Fibroblast of upper back skin (primary cell): Measurements from ENCODE around the gene CEBPE.

Experiments
- DNase-seq: peaks from one replicate; pipeline ENCODE4 v3.0.0-alpha.2; 2013

The CEBPE gene

DNA sequence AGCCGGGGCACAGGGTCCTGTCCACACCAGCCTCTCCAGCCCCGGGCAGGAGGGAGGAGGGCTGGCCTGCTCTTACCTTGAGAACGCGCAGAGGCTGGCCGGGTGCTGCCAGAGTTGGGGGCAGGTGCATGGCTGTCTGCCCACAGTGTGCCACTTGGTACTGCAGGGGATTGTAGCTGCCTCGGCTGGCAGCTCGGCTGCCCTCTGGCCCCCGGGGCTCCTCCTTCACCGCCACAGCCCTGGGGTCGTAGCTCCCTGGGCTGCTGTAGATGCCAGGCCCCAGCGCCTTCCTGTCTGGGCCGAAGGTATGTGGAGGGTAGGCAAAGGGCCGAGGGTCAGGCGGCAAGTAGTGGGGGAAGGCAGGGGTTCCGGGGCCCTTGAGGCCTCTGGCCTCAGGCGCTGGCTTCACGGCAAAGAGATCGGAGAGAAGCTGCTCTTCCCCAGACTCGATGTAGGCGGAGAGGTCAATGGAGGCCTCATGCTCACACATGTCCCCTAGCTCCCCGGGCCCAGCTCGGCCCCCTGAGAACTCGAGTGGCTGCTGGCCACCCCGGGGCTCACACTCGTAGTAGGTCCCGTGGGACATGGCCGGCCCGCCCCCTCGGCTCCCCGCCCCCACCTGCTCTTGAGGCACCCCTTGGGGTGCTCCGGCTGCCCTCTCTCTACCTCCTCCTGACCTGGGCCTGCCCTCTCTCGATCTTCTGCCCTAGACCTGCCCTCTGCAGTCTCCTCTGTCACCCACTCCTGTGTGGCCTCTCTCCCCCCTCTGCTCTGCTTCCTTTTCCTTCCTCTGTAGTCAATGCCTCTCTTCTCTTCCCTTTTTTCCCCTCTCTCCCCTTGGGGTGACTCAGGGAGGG lies at the start of gene CEBPE:
CEBPE (minus strand) TSS at position 750 of the 857 bp plus-strand sequence; CDS start at position 586, 164 bp downstream.
- DNase-seq: no peak

DNA sequence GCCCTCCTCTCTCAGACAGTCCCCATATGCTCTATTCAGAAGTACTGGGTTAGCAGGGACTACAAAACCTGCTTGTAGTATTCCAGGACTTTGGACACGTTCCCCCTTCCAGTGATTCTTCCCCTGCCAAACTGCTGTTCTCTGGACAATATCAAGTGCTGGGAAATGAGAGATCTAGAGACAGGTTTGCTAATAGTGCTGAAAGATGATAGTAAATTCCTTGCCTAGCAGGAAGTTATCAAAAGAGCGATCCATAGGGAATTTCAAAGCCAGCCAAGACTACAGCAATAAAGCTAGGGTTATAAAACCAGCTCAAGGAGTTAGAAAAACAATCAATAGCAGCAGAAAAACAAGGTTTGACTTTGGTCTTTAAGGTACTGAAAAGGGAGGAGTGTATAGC lies 49.2 kb upstream of the CEBPE start:
- DNase-seq: peak; percentile 13

DNA sequence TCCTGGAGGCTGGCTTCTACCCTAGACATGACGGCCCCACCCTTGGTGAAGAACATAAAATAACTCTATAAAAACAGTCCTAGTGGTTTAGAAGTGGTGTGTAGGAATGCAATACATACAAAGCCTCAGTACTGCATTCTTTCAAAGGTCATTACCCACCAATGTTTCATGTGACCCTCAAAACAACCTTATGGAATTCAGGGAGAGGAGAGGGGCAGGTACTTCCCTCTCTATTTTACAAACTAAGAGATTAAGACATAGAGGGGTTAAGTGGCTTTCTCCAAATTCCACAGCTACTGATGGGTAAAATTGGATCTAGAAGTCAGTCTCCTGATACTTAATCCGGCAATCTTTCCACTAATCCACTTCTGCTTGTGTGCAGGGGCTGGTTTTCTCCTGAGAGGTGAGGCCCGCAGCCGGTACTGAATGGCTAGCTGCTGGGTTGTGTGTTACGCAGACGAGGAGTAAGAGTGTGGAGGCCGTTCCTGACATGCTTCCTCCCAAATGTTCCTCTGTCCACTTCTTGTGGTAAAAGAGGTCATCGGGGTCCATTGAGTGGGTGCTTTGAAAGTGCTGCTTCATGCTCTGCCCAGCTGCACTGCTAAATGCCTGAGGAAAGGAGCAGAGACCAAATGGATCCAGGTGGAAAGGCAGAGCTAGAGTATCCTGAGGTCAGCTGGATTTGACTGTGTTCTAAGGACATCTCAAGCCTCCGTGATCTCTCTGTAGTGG lies 48.2 kb upstream of the CEBPE start:
- DNase-seq: peak; percentile 24

DNA sequence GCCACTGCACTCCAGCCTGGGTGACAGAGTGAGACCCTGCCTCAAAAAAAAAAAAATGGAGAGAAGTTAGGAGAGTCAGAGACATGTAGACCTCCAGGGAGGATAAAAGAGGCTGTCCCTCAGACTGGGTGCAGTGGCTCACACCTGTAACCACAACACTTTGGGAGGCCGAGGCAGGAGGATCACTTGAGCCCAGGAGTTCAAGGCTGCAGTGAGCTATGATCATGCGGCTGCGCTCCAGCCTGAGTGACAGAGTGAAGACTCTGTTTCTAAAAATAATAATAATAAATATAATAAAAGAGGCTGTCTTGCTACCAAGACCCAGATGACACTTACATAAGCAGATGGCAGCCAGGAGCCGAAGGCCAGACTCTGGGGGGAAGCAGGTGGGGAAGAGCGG lies 45.9 kb upstream of the CEBPE start:
- no peak for DNase-seq

DNA sequence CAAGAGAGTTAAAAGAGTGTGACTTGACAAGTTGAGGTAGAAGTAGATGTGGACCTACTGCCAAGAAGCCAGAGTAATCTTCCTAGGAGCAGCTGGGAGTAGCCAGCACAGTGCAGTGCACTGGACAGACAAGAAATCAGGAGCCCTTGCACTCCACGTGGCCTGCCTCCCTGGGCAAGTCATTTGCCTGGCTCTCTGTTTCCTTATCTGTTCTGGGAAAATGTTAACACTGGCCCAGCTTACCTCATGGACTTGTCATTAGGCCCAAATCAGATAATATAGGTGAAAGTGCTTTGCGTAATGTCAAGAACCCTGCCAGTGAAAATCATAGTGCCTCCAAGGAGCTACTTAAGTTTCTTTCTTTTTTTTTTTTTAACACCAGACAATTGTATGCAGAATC lies 45.2 kb upstream of the CEBPE start:
- no peak for DNase-seq

DNA sequence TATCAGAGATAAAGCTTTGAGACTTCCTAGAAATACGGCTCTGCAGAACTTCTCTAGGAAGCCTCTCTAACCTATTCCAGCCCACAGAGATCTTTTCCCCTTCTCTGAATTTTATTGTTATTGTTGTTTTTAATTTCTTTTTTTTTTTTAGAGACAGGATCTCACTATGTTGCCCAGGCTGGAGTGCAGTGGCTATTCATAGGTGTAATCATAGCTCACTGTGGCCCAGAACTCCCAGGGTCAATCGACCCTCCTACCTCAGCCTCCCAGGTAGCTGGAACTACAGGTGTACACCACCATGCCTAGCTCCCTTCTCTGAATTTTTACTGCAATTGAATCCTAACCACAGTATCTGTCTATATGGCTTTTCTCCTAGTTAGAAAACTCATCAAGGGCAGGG lies 44.8 kb upstream of the CEBPE start:
- DNase-seq: no peak

DNA sequence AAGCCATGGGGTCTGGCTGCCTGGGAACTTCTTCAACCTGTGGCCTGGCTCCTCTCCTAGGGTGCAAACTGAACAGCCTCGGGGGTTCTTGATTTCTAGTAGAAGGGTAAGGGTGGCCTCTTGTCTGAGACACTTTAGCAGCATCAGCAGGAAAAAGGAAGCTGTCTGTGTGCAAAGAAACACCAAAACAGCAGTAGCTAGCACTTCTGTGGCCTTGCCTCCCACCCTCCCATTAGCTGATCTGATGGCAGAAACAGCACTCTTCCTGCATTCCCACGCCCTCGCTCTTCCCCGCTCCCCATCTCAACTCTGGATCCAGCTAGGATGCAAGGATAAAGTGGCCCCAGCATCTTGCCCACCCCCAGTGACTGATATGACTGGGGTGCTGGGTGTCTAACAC lies 43.7 kb upstream of the CEBPE start:
- no peak for DNase-seq

DNA sequence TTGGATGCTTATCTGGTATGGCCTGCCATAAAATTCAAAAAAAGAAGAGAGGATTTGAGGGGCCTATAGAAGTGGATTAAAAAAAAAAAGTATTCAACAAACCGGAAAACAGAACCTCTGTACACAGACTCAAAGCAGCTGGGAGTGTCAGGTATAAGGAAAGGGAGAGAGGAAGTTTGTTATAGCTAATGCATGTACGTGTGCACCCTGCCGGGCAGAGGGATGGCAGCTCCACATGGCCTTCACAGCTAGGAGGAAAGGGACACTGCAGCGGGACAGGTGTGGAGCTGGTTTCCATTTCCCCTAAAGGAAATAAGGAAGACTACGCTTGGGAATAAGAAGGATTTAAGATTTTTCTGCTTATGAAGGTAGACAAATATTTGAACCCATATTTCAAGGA lies 43.0 kb upstream of the CEBPE start:
- no peak for DNase-seq

DNA sequence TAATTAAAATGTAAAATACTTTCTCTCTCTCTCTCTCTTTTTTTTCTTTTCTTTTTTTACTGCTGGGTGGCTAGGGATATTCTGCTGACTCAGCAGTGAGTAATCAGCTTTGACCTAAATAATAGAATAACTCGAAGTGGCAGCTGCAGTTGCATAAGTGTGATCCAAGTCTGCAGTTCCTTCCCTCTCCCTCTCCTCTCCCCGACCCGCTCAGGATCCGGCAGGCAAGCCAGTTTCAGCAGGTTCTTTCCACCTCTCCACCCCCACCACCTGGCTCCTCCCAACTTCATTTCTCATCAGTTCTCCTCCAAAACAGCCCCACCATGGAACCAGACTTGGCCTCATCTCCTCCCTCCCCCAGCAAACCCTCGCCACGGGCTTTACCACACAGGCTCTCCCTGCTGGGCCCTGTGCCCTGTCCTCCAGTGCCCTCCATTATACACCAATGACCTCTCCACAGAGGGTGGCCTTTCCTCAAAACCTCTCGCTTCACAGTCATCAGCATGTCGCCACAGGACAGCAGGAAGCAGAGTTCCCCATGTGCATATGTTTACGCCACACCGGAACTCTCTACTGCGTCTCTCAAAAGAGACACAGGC lies 42.0 kb upstream of the CEBPE start:
- DNase-seq: peak; percentile 86

DNA sequence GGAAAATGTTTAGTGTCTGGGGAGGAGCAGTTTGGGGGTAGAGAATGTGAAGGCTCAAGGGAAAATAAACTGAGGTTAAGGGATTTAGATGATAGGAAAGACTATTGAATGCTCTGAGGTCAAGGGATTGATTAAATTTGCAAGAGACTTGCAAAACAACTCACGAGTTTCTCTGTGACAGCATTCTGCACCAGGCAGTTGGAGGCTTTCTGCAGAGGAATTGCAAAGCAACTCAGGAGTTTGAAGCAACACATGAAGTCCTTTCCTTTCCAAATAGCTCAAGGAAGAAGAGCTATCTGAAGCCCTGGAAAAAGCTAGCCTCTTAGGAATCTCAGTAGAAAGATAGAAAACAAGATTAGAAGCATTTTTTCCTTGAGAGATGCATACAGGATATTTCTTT lies 40.5 kb upstream of the CEBPE start:
- DNase-seq: no peak

DNA sequence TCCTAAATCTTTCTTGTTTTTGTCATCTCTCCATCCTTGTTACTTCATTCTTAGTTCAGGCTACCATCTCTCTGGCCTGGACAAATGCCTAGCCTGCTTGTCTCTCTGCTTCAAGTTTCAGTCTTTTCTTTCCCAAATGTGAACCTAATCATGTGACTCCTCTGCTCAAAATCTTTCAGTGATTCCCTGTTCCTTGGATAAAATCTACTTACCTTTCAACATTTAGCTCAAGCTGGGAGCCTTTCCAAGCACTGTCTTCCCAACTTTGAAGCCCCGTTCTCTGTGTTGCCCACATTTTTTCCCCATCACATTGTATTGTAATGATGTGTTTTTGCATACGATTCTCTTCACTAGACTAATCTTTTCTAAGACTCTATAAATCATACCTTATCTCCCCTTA lies 39.7 kb upstream of the CEBPE start:
- DNase-seq: peak; percentile 32

DNA sequence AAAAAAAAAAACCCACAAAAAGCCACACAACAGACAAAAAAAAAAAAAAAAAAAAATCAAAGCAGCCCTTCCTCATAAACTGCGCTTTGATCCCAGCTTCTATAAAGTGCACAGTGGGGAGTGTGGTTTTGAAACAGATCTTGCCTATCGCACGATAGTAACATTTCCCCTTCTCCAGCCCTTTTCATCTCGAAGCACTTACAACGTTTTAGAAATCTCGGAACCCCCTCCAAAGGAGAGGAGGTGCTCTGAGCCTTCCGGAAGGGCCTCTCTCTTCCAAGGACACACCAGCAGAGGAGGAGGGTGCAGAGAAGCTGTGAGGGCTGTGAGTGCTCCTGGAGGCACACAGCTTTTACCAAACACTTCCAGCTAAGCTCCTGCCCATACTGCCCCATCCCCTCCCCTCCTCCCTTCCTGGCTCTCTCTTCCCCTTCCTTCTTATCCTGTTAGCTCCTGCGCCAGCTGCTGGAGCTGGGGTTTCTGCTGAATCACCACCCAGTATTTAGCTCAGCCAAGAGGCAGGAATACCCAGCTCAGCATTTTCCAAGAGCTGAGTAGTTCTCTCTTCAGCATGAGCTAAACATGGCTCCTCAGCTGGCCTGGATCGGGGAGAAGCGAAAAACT lies 36.0 kb upstream of the CEBPE start:
- DNase-seq: peak; percentile 95

DNA sequence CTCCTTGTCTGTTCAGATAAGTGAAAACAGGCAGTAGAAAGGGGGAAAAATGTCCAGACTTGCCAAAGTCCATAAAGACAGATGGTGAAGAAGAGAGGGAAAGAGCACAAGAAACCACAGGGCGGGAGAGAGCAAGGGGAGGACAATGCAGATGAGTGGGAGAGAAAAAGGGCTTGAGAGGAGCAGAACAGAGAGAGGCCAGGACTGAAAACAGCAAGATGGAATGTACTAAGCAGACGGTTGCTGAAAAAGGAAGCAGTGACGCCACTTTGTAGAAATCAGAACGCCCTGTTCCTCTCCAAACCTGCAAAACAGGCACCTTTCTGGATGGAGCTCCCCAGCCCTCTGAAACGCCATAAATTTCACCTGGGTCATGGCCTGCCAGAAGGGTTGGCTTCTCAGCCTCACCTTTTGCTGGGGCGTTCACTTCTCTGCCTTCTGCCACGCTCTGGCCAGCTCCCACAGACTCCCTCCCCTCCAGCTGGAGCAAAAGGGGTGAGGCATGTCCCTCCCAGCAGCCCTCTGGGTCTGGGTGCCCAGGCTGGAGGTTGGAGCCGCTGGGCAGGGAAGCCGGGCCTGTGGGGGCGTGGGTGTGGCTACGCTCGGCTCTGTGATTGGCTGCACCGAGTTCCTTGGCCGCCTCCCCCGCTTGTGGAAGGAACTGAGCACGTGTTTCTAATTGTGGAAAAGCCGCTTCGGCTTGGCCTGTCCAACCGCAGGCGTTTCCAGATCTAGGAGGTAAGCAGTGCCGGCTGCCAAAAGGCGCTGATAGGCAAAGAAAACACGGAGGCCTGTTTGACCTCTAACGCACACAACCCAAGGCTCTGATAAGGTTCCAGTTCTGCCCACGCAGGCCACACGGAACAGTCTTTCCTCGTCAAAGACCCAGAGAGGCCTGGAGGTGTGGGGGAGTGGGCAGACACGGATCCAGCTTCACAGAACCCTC lies 35.1 kb upstream of the CEBPE start:
- peak; percentile 94 for DNase-seq

DNA sequence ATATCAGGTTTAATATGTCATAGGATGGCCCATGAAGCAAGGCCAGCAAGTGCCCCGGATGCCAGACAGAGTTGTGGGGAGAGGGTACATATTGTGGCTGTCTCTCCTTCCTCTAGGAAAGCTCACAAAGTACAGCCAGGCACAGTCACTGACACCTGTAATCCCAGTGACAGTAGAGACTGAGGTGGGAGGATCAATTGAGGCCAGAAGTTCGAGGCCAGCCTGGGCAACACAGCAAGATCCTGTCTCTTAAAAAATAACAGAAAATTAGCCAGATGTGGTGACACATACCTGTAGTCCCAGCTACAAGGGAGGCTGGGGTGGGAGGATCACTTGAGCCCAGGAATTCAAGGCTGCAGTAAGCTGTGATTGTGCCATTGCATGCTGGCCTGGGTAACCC lies 32.3 kb upstream of the CEBPE start:
- no peak for DNase-seq

DNA sequence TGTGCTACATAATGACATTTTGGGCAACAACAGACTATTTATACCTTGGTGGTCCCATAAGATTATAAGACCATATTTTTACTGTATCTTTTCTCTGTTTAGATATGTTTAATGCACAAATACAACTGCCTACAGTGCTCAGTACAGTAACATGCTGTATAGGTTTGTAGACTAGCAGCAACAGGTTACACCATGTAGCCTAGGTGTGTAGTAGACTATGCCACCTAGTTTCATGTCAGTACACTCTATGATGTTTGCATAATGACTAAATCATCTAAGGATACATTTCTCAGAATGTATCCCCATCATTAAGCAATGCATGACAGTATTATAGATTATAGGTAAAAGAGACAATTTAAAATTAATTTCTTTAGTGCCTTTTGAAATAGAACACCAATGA lies 30.7 kb upstream of the CEBPE start:
- DNase-seq: no peak

DNA sequence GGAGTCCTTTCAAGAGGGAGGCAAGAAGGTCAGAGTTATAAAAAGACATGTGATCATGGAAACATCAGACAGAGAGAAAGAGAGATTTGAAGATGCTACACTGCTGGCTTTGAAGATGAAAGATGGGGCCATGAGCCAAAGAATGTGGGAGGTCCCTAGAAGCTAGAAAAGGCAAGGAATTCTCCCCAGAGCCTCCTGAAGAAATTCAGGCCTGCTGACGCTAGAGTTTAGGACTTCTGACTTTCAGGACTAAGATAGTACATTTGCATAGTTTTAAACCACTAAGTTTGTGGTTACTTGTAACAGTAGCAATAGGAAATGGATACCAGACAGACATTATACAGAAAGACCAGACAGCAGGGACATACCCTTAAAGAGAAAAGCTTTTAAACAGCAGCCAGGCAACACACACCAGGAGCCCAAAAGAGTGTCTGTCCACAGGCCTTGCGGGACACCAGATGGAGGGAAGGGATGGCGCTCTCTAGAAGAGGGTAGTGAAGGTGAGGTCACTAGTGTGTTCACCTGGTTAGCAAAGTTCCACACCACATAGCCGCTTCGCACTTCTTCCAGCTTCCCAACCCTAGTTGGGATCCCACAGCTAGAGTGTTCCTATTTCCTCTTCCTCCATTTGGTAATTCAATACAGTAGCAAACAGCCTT lies 29.7 kb upstream of the CEBPE start:
- DNase-seq: peak; percentile 64

DNA sequence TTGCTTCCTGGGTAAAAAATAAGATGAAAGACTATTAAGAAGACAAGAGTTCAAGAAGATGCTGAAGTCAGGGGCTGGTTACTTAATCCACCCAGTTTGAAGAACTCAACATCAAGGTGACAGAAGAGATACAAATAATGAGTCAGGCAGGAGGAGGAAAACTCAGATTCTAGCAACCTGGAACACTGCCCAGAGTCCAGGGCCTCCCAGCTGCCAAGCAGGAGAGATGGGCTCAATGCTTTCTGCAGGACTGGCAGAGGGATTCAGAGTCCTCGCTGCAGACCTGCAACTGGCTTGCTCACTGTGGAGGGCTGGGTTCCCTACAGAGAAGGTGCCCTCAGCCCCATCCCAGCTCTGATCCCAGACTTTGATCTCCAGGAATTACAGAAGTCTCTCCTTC lies 28.6 kb upstream of the CEBPE start:
- DNase-seq: peak; percentile 62

DNA sequence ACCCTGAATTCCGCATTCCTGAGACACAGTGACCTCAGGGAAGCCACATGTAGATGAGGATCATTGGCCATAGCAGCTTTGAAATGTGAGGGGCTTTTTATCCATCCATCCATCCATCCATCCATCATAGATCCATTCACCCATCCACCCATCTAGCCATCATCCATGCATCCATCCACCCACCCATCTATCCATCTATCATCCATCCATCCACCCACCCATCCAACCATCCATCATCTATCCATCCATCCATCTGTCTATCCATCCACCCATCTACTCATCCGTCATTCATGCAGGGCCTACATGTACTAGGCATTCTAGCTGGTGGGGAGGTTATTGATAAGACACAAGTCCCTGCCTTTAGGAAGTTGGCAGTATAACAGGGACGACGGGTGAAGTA lies 27.9 kb upstream of the CEBPE start:
- no peak for DNase-seq

DNA sequence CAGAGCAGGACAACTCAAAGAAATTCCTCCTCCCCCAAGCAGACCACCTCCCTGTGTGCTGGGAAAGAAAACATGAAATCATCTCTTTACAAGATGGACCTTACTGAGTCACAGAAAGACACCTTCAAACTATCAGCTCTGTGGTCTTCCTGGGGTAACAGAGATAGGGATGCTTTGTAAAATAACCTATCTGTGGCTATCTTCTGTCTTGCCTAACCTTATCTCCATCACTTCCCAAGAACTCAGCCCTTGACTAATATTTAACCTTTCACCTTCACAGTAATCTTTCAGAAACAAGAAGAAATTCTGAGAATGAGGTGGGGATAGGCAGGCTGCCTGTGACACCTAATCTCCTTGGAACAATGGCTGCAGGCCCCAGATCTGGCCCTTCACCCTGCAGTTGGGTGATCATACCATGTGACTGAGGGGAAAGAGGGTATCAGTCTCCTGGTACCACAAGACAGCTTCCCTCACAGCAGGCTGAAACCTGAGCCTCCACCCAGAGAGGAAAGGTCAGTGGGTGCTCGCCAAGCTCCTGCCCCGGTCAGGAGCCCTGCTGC lies 27.4 kb upstream of the CEBPE start:
- no peak for DNase-seq

DNA sequence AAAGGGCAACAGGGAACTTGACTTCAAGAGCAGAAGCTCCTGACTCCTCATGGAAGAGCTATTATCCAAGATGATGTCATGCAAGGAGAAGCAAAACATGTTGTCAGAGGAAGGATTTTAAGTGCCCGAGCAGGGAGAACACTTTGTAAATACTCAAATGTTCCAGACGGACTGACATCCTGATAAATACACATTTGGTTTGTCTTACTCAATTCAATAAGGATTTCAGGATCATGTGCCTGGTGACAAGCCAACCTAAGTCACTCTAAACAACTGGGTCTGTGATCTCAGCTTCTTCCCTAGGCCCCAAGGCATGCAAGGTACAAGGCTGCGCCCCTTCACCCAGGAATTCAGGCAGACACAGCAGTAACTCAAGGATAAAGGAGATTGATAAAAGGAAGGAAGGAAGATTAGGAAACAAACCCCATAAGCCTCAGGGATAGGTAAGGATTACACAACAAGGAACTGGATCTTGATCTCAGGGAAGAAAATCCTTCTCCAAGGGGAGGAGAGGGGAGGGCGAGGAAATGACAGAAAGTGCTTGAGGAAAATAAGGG lies 26.8 kb upstream of the CEBPE start:
- no peak for DNase-seq

DNA sequence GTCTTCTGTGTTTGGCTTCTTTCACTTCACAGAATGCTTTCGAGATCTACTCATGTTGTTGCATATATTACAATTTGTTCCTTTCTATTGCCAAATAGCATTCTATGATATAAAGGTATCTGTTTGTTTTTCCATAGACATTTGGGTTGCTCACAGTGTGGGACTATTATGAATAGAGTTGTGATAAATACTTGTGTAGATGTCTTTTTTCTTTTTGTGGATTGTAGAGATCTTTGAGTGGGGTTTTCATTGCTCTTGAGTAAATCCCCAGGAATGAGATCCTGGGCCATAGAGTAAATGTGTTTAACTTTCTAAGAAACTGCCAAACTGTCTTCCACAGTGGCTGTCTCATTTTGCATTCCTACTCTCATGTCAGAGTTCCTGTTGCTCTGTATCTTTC lies 24.9 kb upstream of the CEBPE start:
- DNase-seq: no peak
